Measurements from ENCODE around the gene GRM7. TPM values are rescaled to one million over a fixed set of nuclear protein-coding genes. Genes with fewer than 3 reads are reported as not detected.

Gene GRM7
- total and polyA plus RNA-seq, 8 donors = 0.05 to 2.2 TPM; not detected in 6

DNA sequence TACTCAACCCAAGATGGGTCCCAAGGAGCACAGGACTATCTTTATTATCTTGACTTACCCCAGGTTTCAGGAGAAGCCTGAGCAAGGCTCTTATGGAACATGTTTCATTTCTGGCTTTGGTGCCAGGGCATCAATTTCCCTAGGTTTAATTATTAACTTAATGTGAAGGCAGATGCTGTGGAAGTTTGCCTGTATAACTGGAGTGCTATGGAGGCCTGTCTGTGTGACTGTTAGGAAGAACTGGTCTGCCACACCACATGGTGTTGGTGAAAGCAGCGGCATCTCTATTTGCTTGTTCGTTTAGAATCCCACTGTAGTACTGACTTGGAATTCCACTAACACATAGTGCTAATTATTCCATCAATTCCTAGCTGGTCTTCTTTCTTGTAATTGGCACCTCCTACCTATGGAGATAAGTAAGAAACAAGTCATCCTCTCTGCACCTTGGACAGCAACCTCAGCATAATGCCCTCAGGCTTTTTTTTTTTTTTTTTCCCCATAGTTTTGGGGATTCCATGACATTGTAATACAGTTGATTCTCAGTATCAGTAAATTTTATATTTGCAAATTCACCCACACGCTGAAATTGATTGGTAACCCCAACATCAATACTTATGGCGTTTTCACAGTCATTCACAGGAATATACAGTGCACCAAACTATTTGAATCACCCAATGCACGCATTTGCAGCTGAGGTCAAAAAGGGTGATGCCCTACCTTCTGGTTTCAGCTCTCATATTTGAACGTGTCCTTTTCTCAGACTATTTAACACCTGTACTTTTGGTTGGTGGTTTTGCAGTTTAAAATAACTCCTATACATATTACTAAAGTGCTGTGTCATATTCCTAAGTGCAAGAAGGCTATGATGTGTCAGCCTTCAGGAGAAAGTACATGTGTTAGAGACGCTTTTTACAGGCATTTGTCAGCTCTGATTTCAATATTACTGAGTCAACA lies 867.9 kb downstream of the GRM7 start:
- intact Hi-C loops (cut with DNase I; ENCODE audit: low total_unique reads) = no loop called here
- 81 to 93% (median 86%) methylated on average over 7 of the region's 7 CpGs for WGBS, 5 donors

DNA sequence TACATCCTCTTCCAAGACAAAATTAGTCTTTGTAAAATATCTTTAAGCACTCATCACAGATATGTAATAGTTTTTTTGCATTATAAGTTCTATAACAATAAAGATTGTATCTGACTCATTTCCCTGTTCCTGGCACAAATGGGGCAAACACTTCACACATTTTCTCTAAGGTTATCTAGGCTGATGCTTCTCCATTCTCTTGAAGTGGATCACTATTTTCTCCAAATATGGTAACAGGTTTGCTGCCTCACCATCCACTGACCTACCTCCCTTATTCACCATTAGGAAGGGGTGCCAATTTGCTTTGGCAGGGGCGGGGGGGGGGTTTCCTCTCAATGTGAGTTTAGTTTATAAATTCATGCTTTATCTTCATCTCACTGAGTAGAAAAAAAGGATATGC lies 873.0 kb downstream of the GRM7 start:
- DNase-seq = no peak
- no peaks in the 10 kb centered on the region for H3K4me1 ChIP-seq
- H3K9me3 ChIP-seq = no peaks in the 10 kb centered on the region
- no peak for TF ChIP-seq POLR2AphosphoS5 (IDR thresholded peaks at IDR 0.05)
- no peak for TF ChIP-seq EP300 (IDR thresholded peaks at IDR 0.05)
- no peak for TF ChIP-seq CTCF (IDR thresholded peaks at IDR 0.05)
- TF ChIP-seq POLR2A (IDR thresholded peaks at IDR 0.05) = no peak
- intact Hi-C loops (cut with DNase I; ENCODE audit: low total_unique reads) = no loop called here
- no peaks in the 10 kb centered on the region for H3K27me3 ChIP-seq
- H3K4me3 ChIP-seq = no peak overlapping the region
- H3K36me3 ChIP-seq = no peaks in the 10 kb centered on the region
- no peak overlapping the region for H3K27ac ChIP-seq
- WGBS, 5 donors = 44 to 76% (median 56%) methylated on average over 1 of the region's 1 CpG

More for the DNA sequence above, 867.9 kb downstream of the GRM7 start:
- H3K4me3 ChIP-seq = no peak overlapping the region
- no peaks in the 10 kb centered on the region for H3K9me3 ChIP-seq
- no peaks in the 10 kb centered on the region for H3K36me3 ChIP-seq
- H3K27me3 ChIP-seq = no peaks in the 10 kb centered on the region
- DNase-seq = peak in 1 of 2 donors; percentile 3
- no peak overlapping the region for H3K27ac ChIP-seq
- no peak for TF ChIP-seq EP300 (IDR thresholded peaks at IDR 0.05)
- TF ChIP-seq POLR2A (IDR thresholded peaks at IDR 0.05) = no peak
- TF ChIP-seq CTCF (IDR thresholded peaks at IDR 0.05) = no peak
- TF ChIP-seq POLR2AphosphoS5 (IDR thresholded peaks at IDR 0.05) = no peak
- no peaks in the 10 kb centered on the region for H3K4me1 ChIP-seq

- intact Hi-C loops (cut with DNase I; ENCODE audit: low total_unique reads) = no loop called here
- no peaks in the 10 kb centered on the region for H3K4me1 ChIP-seq
These were observed 873.5 kb downstream of the GRM7 start for GRCh38 chr3:7734456-7734855.

DNA sequence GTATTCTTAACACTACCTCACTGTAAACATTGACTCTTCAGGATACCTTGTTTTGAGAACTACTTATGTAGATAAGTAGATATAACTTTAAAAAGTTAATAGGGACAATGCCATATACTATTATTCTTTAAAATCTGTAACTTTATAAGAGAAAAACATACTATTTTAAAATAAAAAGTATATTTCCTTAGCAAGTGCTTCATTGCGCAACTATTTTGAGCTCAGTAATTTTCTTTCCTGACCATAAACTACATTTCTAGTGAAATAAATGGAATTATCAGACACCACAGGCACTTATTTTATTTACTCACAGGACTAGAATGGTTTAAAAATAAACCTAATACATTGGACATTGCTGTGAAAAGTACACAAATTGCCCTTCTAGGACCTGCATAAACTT lies 876.3 kb downstream of the GRM7 start:
- intact Hi-C loops (cut with DNase I; ENCODE audit: low total_unique reads) = no loop called here
- Histone ChIP-seq H3K9me3 (no peaks in the 10 kb centered on the region), H3K27ac (no peak overlapping the region), H3K4me1 (no peaks in the 10 kb centered on the region), H3K27me3 (no peaks in the 10 kb centered on the region), H3K36me3 (no peaks in the 10 kb centered on the region), H3K4me3 (no peak overlapping the region)
- WGBS, 5 donors = 90 to 100% (median 98%) methylated on average over 1 of the region's 1 CpG
- no peak for DNase-seq
- no peak for TF ChIP-seq EP300 (IDR thresholded peaks at IDR 0.05)
- no peak for TF ChIP-seq CTCF (IDR thresholded peaks at IDR 0.05)
- no peak for TF ChIP-seq POLR2A (IDR thresholded peaks at IDR 0.05)

More at GRCh38 chr3:7734456-7734855, 873.5 kb downstream of the GRM7 start:
- no peak overlapping the region for H3K4me3 ChIP-seq
- DNase-seq = no peak
- TF ChIP-seq CTCF (IDR thresholded peaks at IDR 0.05) (no peak), EP300 (IDR thresholded peaks at IDR 0.05) (no peak), POLR2A (IDR thresholded peaks at IDR 0.05) (no peak), POLR2AphosphoS5 (IDR thresholded peaks at IDR 0.05) (no peak)
- H3K27me3 ChIP-seq = no peaks in the 10 kb centered on the region
- H3K36me3 ChIP-seq = no peaks in the 10 kb centered on the region
- H3K9me3 ChIP-seq = no peaks in the 10 kb centered on the region
- no peak overlapping the region for H3K27ac ChIP-seq
